ENCODE data around the gene CAND2. TPM values are rescaled to one million over a fixed set of nuclear protein-coding genes. Genes with fewer than 3 reads are reported as not detected.

The CAND2 gene
- total and polyA plus RNA-seq, 2 experiments from 2014 or later = 5.6 to 20.5 TPM

GRCh38 chr3:12782172-12782815 is 14.2 kb upstream of the CAND2 start:
- Histone ChIP-seq H4K20me1 (replicated peaks; ENCODE audit: insufficient read depth) (no peaks in the 10 kb centered on the region), H3K9me2 (ENCODE audit: insufficient read depth) (no peaks in the 10 kb centered on the region), H2AFZ (no peak overlapping the region), H3K4me1 (ENCODE audit: insufficient read depth) (peaks cover 6% of the 10 kb centered on the region), H3K79me2 (replicated peaks; ENCODE audit: insufficient read depth) (no peaks in the 10 kb centered on the region), H3K4me2 (no peak overlapping the region), H3K27ac (ENCODE audit: low read depth) (no peak overlapping the region), H3K36me3 (ENCODE audit: insufficient read depth) (no peaks in the 10 kb centered on the region), H3K27me3 (ENCODE audit: insufficient read depth) (no peaks in the 10 kb centered on the region), H3F3A (replicated peaks; ENCODE audit: low read depth) (no peaks in the 10 kb centered on the region), H3K4me3 (no peak overlapping the region)
- H3K36me3 Mint-ChIP-seq (ENCODE audit: low read depth) = no peaks in the 10 kb centered on the region
- peaks cover 20% of the 10 kb centered on the region; the same call in 2 of the 3 replicates for H3K4me1 Mint-ChIP-seq
- H3K27ac Mint-ChIP-seq = no peak overlapping the region
- TF ChIP-seq EZH2 (IDR thresholded peaks at IDR 0.05; ENCODE audit: low read depth, unreplicated experiment) (no peak), POLR2AphosphoS5 (IDR thresholded peaks at IDR 0.05; ENCODE audit: low read depth) (no peak), NANOG (IDR thresholded peaks at IDR 0.05; ENCODE audit: borderline replicate concordance) (no peak), ZNF462 (CRISPR knock-in tag; IDR thresholded peaks at IDR 0.05) (no peak), STAT1 (IDR thresholded peaks at IDR 0.05; ENCODE audit: unreplicated experiment) (no peak), REST (IDR thresholded peaks at IDR 0.05; ENCODE audit: unreplicated experiment) (no peak), CTCF (conservative IDR thresholded peaks at IDR 0.05; ENCODE audit: low read depth in 2 of 2) (no peak), EZH2phosphoT487 (IDR thresholded peaks at IDR 0.05; ENCODE audit: unreplicated experiment) (no peak), ZNF331 (CRISPR knock-in tag; IDR thresholded peaks at IDR 0.05; ENCODE audit: low read depth) (no peak), ZNF114 (CRISPR knock-in tag; IDR thresholded peaks at IDR 0.05) (no peak), JUNB (IDR thresholded peaks at IDR 0.05; ENCODE audit: unreplicated experiment) (no peak), ETS1 (IDR thresholded peaks at IDR 0.05) (no peak), CREB1 (CRISPR knock-in tag; IDR thresholded peaks at IDR 0.05; ENCODE audit: low read depth) (no peak)
- DNase-seq (ENCODE audit: low spot score) (peak; percentile 83), ATAC-seq (peak; percentile 92)
- H3K27me3 Mint-ChIP-seq (ENCODE audit: insufficient read depth, low read depth, poor library complexity) = peaks cover 2% of the 10 kb centered on the region
- no peak overlapping the region for H3K4me3 Mint-ChIP-seq
- peaks cover 3% of the 10 kb centered on the region; the same call in 1 of the 3 replicates for H3K9me3 Mint-ChIP-seq
